ENCODE measurements around the gene KRABD2.

KRABD2 gene

DNA sequence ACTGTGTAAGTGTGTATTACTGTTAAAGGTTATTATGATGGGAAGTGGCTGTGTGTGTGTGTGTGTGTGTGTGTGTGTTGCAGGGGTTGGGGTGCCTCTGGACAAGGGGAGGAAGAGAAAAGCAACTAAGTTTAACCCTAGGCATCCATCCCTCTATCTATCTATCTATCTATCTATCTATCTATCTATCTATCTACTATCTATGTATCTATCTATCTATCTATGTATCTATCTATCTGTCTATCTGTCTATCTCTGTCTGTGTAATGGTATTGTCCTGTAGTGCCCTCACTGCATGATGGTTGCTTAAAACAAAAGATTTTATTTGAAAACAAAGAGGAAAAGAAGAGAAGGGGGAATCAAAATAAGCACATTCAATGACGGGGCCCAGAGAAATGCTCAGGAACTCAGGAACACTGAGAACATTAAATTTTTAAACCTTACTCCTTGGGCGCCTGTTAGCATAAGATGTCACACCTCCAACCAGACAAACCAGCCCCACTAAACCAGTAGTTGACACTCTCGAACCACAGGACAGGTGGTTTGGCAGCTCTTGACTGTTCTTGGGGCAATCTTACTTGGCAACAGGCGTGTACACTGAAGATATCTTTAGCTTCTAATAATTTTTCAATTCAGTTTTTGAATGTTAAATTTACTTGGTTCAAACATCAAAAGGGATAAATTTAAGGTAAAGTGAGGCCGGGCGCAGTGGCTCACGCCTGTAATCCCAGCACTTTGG is 11.6 kb upstream of the KRABD2 start:
- H3K4me3 Mint-ChIP-seq: no peak overlapping the region
- peaks cover under 1% of the 10 kb centered on the region for H3K36me3 Mint-ChIP-seq (ENCODE audit: low read depth)
- peaks cover 24% of the 10 kb centered on the region for H3K4me1 Mint-ChIP-seq

DNA sequence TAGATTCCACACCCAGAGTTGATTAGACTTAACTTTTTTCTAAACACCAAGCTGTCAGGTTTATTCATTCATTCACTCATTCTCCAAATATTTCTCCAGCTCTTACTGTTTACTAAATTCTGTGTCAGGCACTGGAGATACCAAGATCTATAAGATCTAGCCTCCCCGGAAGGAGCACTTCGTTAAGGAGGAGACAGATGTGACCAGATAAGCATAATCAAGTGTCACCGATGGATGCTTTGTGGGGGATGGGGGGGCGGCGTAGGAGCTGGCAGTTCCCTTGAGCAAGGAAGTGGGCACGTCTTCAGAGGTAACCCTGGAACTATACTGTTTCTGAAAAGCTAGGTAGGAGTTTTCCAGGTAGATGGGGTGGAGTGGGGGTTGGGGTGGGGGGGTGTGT is 10.3 kb upstream of the KRABD2 start:
- Mint-ChIP-seq H3K27me3 (ENCODE audit: low read depth, poor library complexity) (peaks cover 2% of the 10 kb centered on the region), H3K4me3 (peak overlapping the region; percentile 24), H3K27ac (no peak overlapping the region), H3K36me3 (ENCODE audit: low read depth) (peaks cover 12% of the 10 kb centered on the region), H3K4me1 (peaks cover 37% of the 10 kb centered on the region), H3K9me3 (no peaks in the 10 kb centered on the region)
- TF ChIP-seq, protein P1, sequence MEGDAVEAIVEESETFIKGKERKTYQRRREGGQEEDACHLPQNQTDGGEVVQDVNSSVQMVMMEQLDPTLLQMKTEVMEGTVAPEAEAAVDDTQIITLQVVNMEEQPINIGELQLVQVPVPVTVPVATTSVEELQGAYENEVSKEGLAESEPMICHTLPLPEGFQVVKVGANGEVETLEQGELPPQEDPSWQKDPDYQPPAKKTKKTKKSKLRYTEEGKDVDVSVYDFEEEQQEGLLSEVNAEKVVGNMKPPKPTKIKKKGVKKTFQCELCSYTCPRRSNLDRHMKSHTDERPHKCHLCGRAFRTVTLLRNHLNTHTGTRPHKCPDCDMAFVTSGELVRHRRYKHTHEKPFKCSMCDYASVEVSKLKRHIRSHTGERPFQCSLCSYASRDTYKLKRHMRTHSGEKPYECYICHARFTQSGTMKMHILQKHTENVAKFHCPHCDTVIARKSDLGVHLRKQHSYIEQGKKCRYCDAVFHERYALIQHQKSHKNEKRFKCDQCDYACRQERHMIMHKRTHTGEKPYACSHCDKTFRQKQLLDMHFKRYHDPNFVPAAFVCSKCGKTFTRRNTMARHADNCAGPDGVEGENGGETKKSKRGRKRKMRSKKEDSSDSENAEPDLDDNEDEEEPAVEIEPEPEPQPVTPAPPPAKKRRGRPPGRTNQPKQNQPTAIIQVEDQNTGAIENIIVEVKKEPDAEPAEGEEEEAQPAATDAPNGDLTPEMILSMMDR (IDR thresholded peaks at IDR 0.05): no peak
- DNase-seq: no peak

More for the DNA sequence above, 11.6 kb upstream of the KRABD2 start:
- no peak for DNase-seq
- Mint-ChIP-seq H3K27ac (no peak overlapping the region), H3K9me3 (no peaks in the 10 kb centered on the region), H3K27me3 (ENCODE audit: low read depth, poor library complexity) (peaks cover 2% of the 10 kb centered on the region)
- TF ChIP-seq, protein P1 (IDR thresholded peaks at IDR 0.05): no peak

DNA sequence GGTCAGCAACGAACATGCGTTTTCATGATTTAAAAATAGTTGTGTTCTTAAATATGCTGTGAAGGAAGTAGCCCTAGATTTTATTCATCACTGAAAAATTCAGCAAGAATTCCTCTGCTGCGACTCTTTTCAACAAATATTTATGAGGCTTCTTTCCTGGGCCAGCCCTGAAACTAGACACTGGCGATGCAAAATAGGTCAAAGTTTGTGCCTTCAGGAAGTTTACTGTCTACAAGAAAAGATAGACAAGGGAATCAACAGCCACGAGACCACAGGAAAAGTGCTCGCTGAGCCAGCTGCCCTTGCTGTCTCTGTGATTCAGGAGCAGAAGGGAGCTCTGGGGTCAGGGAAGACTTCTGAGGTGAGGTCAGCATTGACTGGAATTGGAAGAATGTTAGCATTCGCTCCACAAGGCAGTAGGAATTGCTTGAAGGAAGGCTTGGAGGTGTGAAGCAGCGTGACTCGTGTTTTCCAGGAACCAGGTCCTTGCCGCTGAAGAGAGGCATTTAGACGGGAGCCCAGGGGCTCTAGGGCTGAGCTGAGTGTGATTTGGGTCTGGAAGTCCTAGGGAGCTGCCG is 8.4 kb upstream of the KRABD2 start:
- Mint-ChIP-seq H3K4me3 (peak overlapping the region; percentile 100), H3K27ac (peak overlapping the region; percentile 69), H3K36me3 (ENCODE audit: low read depth) (peaks cover 28% of the 10 kb centered on the region), H3K4me1 (peaks cover 56% of the 10 kb centered on the region), H3K9me3 (no peaks in the 10 kb centered on the region), H3K27me3 (ENCODE audit: low read depth, poor library complexity) (peaks cover 2% of the 10 kb centered on the region)
- DNase-seq: no peak
- TF ChIP-seq, protein P1 (IDR thresholded peaks at IDR 0.05): no peak

DNA sequence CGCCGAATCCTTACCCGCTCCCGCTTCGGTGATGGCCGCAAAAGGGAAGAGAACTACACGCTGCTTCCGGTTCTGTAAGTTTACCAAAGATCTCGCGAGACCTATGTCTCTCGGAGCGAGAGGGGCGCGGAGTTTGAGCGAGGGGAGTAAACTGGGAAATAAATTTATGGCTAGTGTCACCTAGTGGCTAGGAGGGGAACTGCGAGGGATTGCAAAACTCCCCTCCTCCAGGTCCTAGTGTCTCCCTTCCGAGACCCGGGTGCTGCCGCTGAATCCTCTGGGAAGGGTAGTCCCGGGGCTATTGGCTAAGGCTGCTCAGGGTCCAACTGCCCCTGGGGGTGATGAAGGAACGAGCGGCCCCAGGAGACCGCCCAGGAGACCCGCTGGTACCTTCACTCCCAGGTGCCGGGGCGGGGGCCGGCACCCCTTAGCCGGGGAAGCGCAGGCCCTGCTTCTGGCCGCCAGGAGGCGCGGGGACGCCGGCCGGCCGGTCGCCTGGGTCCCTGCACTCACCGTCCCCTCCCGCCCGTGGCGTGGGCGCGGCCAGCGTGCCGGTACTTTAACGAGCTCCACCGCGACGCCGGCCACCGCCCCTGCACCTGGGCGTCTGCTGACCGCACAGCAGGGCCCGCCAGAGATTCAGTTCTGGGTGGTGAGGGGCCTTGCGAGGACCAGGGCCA is 6.8 kb upstream of the KRABD2 start, which contains the start of gene RPL26:
Gene RPL26 (minus strand): TSS at position 51 of the 680 bp plus-strand sequence. CDS start 883 bp downstream, outside the sequence.
- peaks cover 44% of the 10 kb centered on the region for H3K36me3 Mint-ChIP-seq (ENCODE audit: low read depth)
- H3K27me3 Mint-ChIP-seq (ENCODE audit: low read depth, poor library complexity): peaks cover 2% of the 10 kb centered on the region
- H3K4me1 Mint-ChIP-seq: peaks cover 70% of the 10 kb centered on the region
- TF ChIP-seq, protein P1 (IDR thresholded peaks at IDR 0.05): peak; percentile 98
- DNase-seq: peak; percentile 93
- no peaks in the 10 kb centered on the region for H3K9me3 Mint-ChIP-seq
- H3K4me3 Mint-ChIP-seq: peak within 1 kb of the TSS; percentile 100
- peak within 1 kb of the TSS; percentile 100 for H3K27ac Mint-ChIP-seq

DNA sequence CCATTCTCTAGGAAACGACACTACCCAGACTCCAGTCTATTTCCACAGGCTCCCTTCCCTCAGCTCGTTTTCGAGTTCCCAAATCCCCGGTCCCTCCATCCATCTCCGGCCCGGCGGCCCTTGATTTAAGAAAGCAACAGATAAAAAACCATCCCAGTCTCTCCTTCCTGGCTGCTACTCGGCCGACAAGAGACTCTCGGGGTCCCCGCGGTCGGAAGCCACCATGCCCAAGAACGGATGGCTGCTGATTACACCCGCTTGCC is 6.3 kb upstream of the KRABD2 start:
- Mint-ChIP-seq H3K27me3 (ENCODE audit: low read depth, poor library complexity) (peaks cover 2% of the 10 kb centered on the region), H3K36me3 (ENCODE audit: low read depth) (peaks cover 48% of the 10 kb centered on the region), H3K27ac (peak overlapping the region; percentile 100), H3K9me3 (no peaks in the 10 kb centered on the region), H3K4me3 (peak overlapping the region; percentile 100), H3K4me1 (peaks cover 70% of the 10 kb centered on the region)
- DNase-seq: no peak
- TF ChIP-seq, protein P1 (IDR thresholded peaks at IDR 0.05): no peak
